ENCODE measurements around the gene CAMK2A.

GRCh38 chr5:150263801-150264621, 25.6 kb downstream of the CAMK2A start:
- no peak for TF ChIP-seq ZFX (IDR thresholded peaks at IDR 0.05; ENCODE audit: borderline replicate concordance)
- TF ChIP-seq, protein P1, sequence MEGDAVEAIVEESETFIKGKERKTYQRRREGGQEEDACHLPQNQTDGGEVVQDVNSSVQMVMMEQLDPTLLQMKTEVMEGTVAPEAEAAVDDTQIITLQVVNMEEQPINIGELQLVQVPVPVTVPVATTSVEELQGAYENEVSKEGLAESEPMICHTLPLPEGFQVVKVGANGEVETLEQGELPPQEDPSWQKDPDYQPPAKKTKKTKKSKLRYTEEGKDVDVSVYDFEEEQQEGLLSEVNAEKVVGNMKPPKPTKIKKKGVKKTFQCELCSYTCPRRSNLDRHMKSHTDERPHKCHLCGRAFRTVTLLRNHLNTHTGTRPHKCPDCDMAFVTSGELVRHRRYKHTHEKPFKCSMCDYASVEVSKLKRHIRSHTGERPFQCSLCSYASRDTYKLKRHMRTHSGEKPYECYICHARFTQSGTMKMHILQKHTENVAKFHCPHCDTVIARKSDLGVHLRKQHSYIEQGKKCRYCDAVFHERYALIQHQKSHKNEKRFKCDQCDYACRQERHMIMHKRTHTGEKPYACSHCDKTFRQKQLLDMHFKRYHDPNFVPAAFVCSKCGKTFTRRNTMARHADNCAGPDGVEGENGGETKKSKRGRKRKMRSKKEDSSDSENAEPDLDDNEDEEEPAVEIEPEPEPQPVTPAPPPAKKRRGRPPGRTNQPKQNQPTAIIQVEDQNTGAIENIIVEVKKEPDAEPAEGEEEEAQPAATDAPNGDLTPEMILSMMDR (IDR thresholded peaks at IDR 0.05), result no peak
